ENCODE data around the gene COPB1. TPM values are rescaled to one million over a fixed set of nuclear protein-coding genes. Genes with fewer than 3 reads are reported as not detected.

COPB1 gene
- total and polyA plus RNA-seq, 2 of the 8 experiments (the other 6 are each of a cell fraction or from before 2014, with no cell fraction given), result 28.7 to 72.1 TPM

GRCh38 chr11:14445542-14446530 lies 53.8 kb downstream of the COPB1 start:
- Histone ChIP-seq H3K4me3 (ENCODE audit: extremely low read depth in 1 of 4, insufficient read depth in 2 of 4, low read depth in 3 of 4, low read length in 4 of 4) (no peak overlapping the region), H2BK5ac (ENCODE audit: low read depth, low read length) (no peak overlapping the region), H2BK20ac (ENCODE audit: low read length) (no peak overlapping the region), H4K8ac (ENCODE audit: extremely low read depth, insufficient read depth, low read length) (no peak overlapping the region), H2BK120ac (replicated peaks; ENCODE audit: low read depth, low read length) (no peak overlapping the region), H3K9ac (replicated peaks in 1 of 4; ENCODE audit: extremely low read depth in 1 of 4, low read depth in 3 of 4, low read length in 3 of 4) (no peak overlapping the region), H3K23ac (ENCODE audit: insufficient read length) (no peak overlapping the region), H3K79me2 (ENCODE audit: control insufficient read depth in 1 of 2, insufficient read depth in 2 of 2, low read length in 2 of 2) (no peaks in the 10 kb centered on the region), H2BK12ac (ENCODE audit: low read depth, low read length) (no peak overlapping the region), H4K5ac (ENCODE audit: insufficient read length, low read depth, low read length) (no peak overlapping the region), H3K14ac (ENCODE audit: insufficient read length) (no peak overlapping the region), H2BK15ac (ENCODE audit: low read length) (no peak overlapping the region), H2AFZ (ENCODE audit: low read length) (no peak overlapping the region), H3K4me2 (ENCODE audit: insufficient read depth in 1 of 2, low read depth in 2 of 2, low read length in 2 of 2) (no peak overlapping the region), H3K27me3 (replicated peaks in 1 of 4; ENCODE audit: control insufficient read depth in 3 of 4, extremely low read depth in 1 of 4, insufficient read depth in 3 of 4, low read length in 3 of 4) (no peaks in the 10 kb centered on the region), H3K56ac (replicated peaks; ENCODE audit: insufficient read length, low read depth, low read length) (no peak overlapping the region), H3K27ac (ENCODE audit: low read depth, low read length) (no peak overlapping the region), H2AK5ac (ENCODE audit: low read depth, low read length) (no peak overlapping the region), H3K23me2 (ENCODE audit: low read depth, low read length) (peaks cover 2% of the 10 kb centered on the region; the same call in 1 of the 2 replicates), H4K91ac (replicated peaks; ENCODE audit: insufficient read length, low read length) (no peak overlapping the region), H3K4me1 (replicated peaks in 1 of 4; ENCODE audit: control insufficient read depth in 3 of 4, insufficient read depth in 4 of 4, low read length in 3 of 4) (no peaks in the 10 kb centered on the region), H3K9me3 (ENCODE audit: insufficient read depth in 2 of 2, low read depth in 1 of 2, low read length in 1 of 2) (no peaks in the 10 kb centered on the region), H3K18ac (ENCODE audit: extremely low read depth, low read length) (no peak overlapping the region), H3K79me1 (ENCODE audit: low read depth, low read length) (no peaks in the 10 kb centered on the region), H3K36me3 (ENCODE audit: control insufficient read depth in 2 of 4, insufficient read depth in 4 of 4, low read length in 3 of 4) (no peaks in the 10 kb centered on the region), H3K4ac (replicated peaks; ENCODE audit: insufficient read length, low read depth, low read length) (no peak overlapping the region), H4K20me1 (replicated peaks in 1 of 2; ENCODE audit: control insufficient read depth in 1 of 2, insufficient read depth in 2 of 2, low read length in 2 of 2) (no peaks in the 10 kb centered on the region)
- FAIRE-seq (no peak), DNase-seq (ENCODE audit: low read depth in 1 of 2, low spot score in 2 of 2) (no peak)
- TF ChIP-seq PHF8 (conservative IDR thresholded peaks at IDR 0.05; ENCODE audit: low read depth, low read length), result no peak
- no peak for TF ChIP-seq POLR2AphosphoS5 (IDR thresholded peaks at IDR 0.05; ENCODE audit: low read depth, low read length)
- TF ChIP-seq SIN3A (conservative IDR thresholded peaks at IDR 0.05 in 1 of 2, IDR thresholded peaks at IDR 0.05 in 1 of 2; ENCODE audit: low read depth in 1 of 2, low read length in 2 of 2), result no peak
- no peak for TF ChIP-seq GTF2F1 (IDR thresholded peaks at IDR 0.05; ENCODE audit: borderline replicate concordance, low read depth, low read length)
- ChIA-PET POLR2A (ENCODE audit: partially characterized antibody) (interaction anchor here (0.9 kb wide), 2 partner anchors 14 to 54 kb away, joined by 3 to 4 read pairs; partner anchors contain the start of gene COPB1), CTCF (ENCODE audit: partially characterized antibody) (interaction anchor here (0.7 to 2.9 kb wide), 4 partner anchors 9 to 142 kb away, joined by 3 to 24 read pairs (median 4); no protein-coding TSS in a partner anchor)
- 82% methylated on average over 2 of the region's 2 CpGs; no CpG with 5 or more reads in 1 of the 2 experiments for WGBS, 2 experiments (ENCODE audit: extremely low coverage in 1 of 2, insufficient coverage in 1 of 2, insufficient read length in 1 of 2, insufficient replicate concordance in 2 of 2, low coverage in 1 of 2, low lambda C conversion rate in 2 of 2, missing lambda C conversion rate in 1 of 2)

All from H1 (cell line).